ENCODE data around the gene SCN1A. TPM values are rescaled to one million over a fixed set of nuclear protein-coding genes. Genes with fewer than 3 reads are reported as not detected.

The SCN1A gene
- total and polyA plus RNA-seq, 2 of the 8 experiments (the other 6 are each of a cell fraction or from before 2014, with no cell fraction given): 0.18 to 1.9 TPM

DNA sequence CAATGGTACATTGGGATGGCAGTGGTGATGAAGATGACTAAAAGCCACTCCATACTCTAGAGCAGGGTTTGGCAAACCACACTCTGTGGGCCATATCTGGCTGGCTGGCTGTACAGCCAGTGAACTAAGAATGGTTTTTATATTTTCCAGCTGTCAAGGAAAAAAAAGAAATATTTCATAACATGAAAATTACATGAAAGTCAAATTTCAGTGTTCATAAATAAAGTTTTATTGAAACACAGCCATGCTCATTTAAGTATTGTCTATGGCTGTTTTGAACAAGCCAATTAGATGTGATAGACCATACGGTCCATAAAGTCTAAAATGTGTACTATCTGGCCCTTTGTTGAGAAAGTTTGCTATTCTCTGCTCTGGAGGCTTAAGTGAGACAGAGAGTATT, 175.7 kb downstream of the SCN1A start:
- H3K79me1 ChIP-seq (ENCODE audit: low read depth, low read length): no peaks in the 10 kb centered on the region; the same call in 1 of the 2 replicates
- H2BK5ac ChIP-seq (ENCODE audit: low read depth, low read length): no peak overlapping the region
- no peak overlapping the region for H2BK20ac ChIP-seq (ENCODE audit: low read length)
- H3K23me2 ChIP-seq (ENCODE audit: low read depth, low read length): peaks cover 2% of the 10 kb centered on the region; the same call in 1 of the 2 replicates
- H2BK15ac ChIP-seq (ENCODE audit: low read length): no peak overlapping the region
- DNase-seq (ENCODE audit: low read depth in 1 of 2, low spot score in 2 of 2) (no peak), FAIRE-seq (no peak)
- H4K8ac ChIP-seq (ENCODE audit: extremely low read depth, insufficient read depth, low read length): no peak overlapping the region
- no peak overlapping the region for H2AK5ac ChIP-seq (ENCODE audit: low read depth, low read length)
- POLR2A ChIA-PET (ENCODE audit: partially characterized antibody): no interaction called here
- H3K4ac ChIP-seq (replicated peaks; ENCODE audit: insufficient read length, low read depth, low read length): no peak overlapping the region
- TF ChIP-seq TAF1 (IDR thresholded peaks at IDR 0.05; ENCODE audit: low read depth, low read length) (no peak), RXRA (IDR thresholded peaks at IDR 0.05; ENCODE audit: insufficient read depth, low read depth, low read length) (no peak), SAP30 (IDR thresholded peaks at IDR 0.05; ENCODE audit: insufficient read depth, insufficient replicate concordance, low read length) (no peak)
- CTCF ChIA-PET (ENCODE audit: partially characterized antibody): interaction anchor here (1.0 to 2.8 kb wide), 4 partner anchors 9 to 960 kb away, joined by 3 to 14 read pairs (median 4); partner anchors contain the start of gene SCN1A
- H4K5ac ChIP-seq (ENCODE audit: insufficient read length, low read depth, low read length): no peak overlapping the region
- peak overlapping the region; percentile 62 to 70; a peak in 2 of 4 replicates for H3K4me2 ChIP-seq (ENCODE audit: insufficient read depth in 1 of 2, low read depth in 2 of 2, low read length in 2 of 2)
- H2BK120ac ChIP-seq (replicated peaks; ENCODE audit: low read depth, low read length): no peak overlapping the region
- peak overlapping the region in 1 of 4 experiments; percentile 87; a peak in 3 of 8 replicates for H3K4me3 ChIP-seq (ENCODE audit: extremely low read depth in 1 of 4, insufficient read depth in 2 of 4, low read depth in 3 of 4, low read length in 4 of 4)
- no peak overlapping the region for H3K56ac ChIP-seq (replicated peaks; ENCODE audit: insufficient read length, low read depth, low read length)
- peaks cover 0 to 2% (median 0%) of the 10 kb centered on the region in 4 experiments; a peak in 2 of 7 replicates for H3K4me1 ChIP-seq (replicated peaks in 1 of 4; ENCODE audit: control insufficient read depth in 3 of 4, insufficient read depth in 4 of 4, low read length in 3 of 4)
- no peak overlapping the region for H3K9ac ChIP-seq (replicated peaks in 1 of 4; ENCODE audit: extremely low read depth in 1 of 4, low read depth in 3 of 4, low read length in 3 of 4)
- H2AFZ ChIP-seq (ENCODE audit: low read length): no peak overlapping the region
- H3K79me2 ChIP-seq (ENCODE audit: control insufficient read depth in 1 of 2, insufficient read depth in 2 of 2, low read length in 2 of 2): peaks cover 0 to 37% of the 10 kb centered on the region in 2 experiments; a peak in 3 of 4 replicates
- H3K14ac ChIP-seq (ENCODE audit: insufficient read length): no peak overlapping the region
- 4% methylated on average over 1 of the region's 1 CpG; no CpG with 5 or more reads in 1 of the 2 experiments for WGBS, 2 experiments (ENCODE audit: extremely low coverage in 1 of 2, insufficient coverage in 1 of 2, insufficient read length in 1 of 2, insufficient replicate concordance in 2 of 2, low coverage in 1 of 2, low lambda C conversion rate in 2 of 2, missing lambda C conversion rate in 1 of 2)
- no peak overlapping the region for H3K23ac ChIP-seq (ENCODE audit: insufficient read length)
- H2BK12ac ChIP-seq (ENCODE audit: low read depth, low read length): no peak overlapping the region
- peaks cover 0 to 12% (median 1%) of the 10 kb centered on the region in 4 experiments; a peak in 2 of 8 replicates for H3K36me3 ChIP-seq (ENCODE audit: control insufficient read depth in 2 of 4, insufficient read depth in 4 of 4, low read length in 3 of 4)
- no peak overlapping the region for H4K91ac ChIP-seq (replicated peaks; ENCODE audit: insufficient read length, low read length)
- peaks cover 0 to 4% of the 10 kb centered on the region in 2 experiments for H4K20me1 ChIP-seq (replicated peaks in 1 of 2; ENCODE audit: control insufficient read depth in 1 of 2, insufficient read depth in 2 of 2, low read length in 2 of 2)
- H3K27ac ChIP-seq (ENCODE audit: low read depth, low read length): no peak overlapping the region
- H3K9me3 ChIP-seq (ENCODE audit: insufficient read depth in 2 of 2, low read depth in 1 of 2, low read length in 1 of 2): peaks cover 0 to 4% of the 10 kb centered on the region in 2 experiments; a peak in 2 of 4 replicates
- no peaks in the 10 kb centered on the region for H3K27me3 ChIP-seq (replicated peaks in 1 of 4; ENCODE audit: control insufficient read depth in 3 of 4, extremely low read depth in 1 of 4, insufficient read depth in 3 of 4, low read length in 3 of 4)
- no peak overlapping the region for H3K18ac ChIP-seq (ENCODE audit: extremely low read depth, low read length)
